IMR-90 (cell line): ENCODE measurements around the gene COL2A1.

Source experiments
- BHLHE40 ChIP-seq: fragments of 150-350 bp; IDR thresholded peaks from 2 replicates; pipeline ENCODE4 v1.6.1; 2016; ENCODE audit warnings: mild to moderate bottlenecking, low read depth, low read length
- FOS ChIP-seq: fragments of 150-350 bp; IDR thresholded peaks from 2 replicates; pipeline ENCODE4 v1.6.1; 2016; ENCODE audit warnings: low read depth, low read length
- MAFK ChIP-seq: IDR thresholded peaks from 2 replicates; pipeline ENCODE4 v1.6.1; 2012; ENCODE audit warnings: low read depth, low read length, improper control_type of control experiment
- MXI1 ChIP-seq: IDR thresholded peaks from 2 replicates; pipeline ENCODE4 v1.6.1; 2012; ENCODE audit warnings: low read depth, mild to moderate bottlenecking, low read length, moderate library complexity, borderline replicate concordance
- POLR2A ChIP-seq: IDR thresholded peaks from 2 replicates; pipeline ENCODE4 v1.6.1; 2012; ENCODE audit warnings: mild to moderate bottlenecking, low read depth, low read length
- RAD21 ChIP-seq: IDR thresholded peaks from 2 replicates; pipeline ENCODE4 v1.6.1; 2012; ENCODE audit warnings: low read length, improper control_type of control experiment
- RCOR1 ChIP-seq: IDR thresholded peaks from 2 replicates; pipeline ENCODE4 v1.6.1; 2012; ENCODE audit warnings: mild to moderate bottlenecking, low read length, improper control_type of control experiment; ENCODE audit not compliant: insufficient replicate concordance
- RFX5 ChIP-seq: IDR thresholded peaks from 2 replicates; pipeline ENCODE4 v1.8.0; 2012; ENCODE audit warnings: low read depth, mild to moderate bottlenecking, low read length, moderate library complexity
- USF2 ChIP-seq: fragments of 150-350 bp; IDR thresholded peaks from 2 replicates; pipeline ENCODE4 v1.6.1; 2017; ENCODE audit warnings: mild to moderate bottlenecking, antibody characterized with exemption, low read length, low read depth
- TF ChIP-seq, protein P1 (sequence below): conservative IDR thresholded peaks from 2 replicates; pipeline ENCODE4 v1.5.1; 2012; ENCODE audit warnings: mild to moderate bottlenecking, low read depth, low read length, improper control_type of control experiment
- TF ChIP-seq, protein P2 (sequence below): fragments of 150-350 bp; IDR thresholded peaks from 2 replicates; pipeline ENCODE4 v1.6.1; 2016; ENCODE audit warnings: low read depth, mild to moderate bottlenecking, low read length, moderate library complexity, borderline replicate concordance

DNA sequence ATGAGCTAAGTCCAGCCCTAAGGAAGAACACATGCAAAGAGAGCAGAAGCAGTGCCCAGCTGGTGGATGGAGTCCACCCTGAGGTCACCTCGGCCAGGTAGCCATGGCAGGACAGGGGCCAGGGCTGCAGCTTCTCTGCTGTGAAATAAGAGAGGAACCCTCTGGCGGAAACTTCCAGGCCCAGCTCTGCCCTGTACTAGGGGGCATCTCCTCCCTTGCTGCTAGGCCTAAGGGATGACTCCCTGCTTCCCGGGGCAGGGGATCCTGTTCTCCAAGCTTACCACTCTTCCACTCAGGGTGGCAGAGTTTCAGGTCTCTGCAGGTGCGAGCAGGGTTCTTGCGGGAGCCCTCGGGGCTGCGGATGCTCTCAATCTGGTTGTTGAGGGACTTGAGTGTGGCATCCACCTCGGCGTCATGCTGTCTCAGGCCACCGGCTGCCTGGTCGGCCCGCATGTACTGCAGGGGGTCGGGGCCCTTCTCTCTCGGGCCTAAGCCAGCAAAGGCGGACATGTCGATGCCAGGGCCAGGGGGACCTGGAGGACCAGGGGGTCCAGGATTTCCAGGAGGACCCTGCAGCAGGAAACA is 29.1 kb downstream of the COL2A1 start:
- TF ChIP-seq, protein P1, sequence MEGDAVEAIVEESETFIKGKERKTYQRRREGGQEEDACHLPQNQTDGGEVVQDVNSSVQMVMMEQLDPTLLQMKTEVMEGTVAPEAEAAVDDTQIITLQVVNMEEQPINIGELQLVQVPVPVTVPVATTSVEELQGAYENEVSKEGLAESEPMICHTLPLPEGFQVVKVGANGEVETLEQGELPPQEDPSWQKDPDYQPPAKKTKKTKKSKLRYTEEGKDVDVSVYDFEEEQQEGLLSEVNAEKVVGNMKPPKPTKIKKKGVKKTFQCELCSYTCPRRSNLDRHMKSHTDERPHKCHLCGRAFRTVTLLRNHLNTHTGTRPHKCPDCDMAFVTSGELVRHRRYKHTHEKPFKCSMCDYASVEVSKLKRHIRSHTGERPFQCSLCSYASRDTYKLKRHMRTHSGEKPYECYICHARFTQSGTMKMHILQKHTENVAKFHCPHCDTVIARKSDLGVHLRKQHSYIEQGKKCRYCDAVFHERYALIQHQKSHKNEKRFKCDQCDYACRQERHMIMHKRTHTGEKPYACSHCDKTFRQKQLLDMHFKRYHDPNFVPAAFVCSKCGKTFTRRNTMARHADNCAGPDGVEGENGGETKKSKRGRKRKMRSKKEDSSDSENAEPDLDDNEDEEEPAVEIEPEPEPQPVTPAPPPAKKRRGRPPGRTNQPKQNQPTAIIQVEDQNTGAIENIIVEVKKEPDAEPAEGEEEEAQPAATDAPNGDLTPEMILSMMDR, result no peak
- TF ChIP-seq MAFK, result no peak
- TF ChIP-seq USF2, result no peak
- no peak for TF ChIP-seq FOS
- no peak for TF ChIP-seq RCOR1
- no peak for TF ChIP-seq POLR2A
- no peak for TF ChIP-seq BHLHE40
- TF ChIP-seq RFX5, result no peak
- no peak for TF ChIP-seq MXI1
- TF ChIP-seq RAD21, result no peak
- TF ChIP-seq, protein P2, sequence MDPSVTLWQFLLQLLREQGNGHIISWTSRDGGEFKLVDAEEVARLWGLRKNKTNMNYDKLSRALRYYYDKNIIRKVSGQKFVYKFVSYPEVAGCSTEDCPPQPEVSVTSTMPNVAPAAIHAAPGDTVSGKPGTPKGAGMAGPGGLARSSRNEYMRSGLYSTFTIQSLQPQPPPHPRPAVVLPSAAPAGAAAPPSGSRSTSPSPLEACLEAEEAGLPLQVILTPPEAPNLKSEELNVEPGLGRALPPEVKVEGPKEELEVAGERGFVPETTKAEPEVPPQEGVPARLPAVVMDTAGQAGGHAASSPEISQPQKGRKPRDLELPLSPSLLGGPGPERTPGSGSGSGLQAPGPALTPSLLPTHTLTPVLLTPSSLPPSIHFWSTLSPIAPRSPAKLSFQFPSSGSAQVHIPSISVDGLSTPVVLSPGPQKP, result no peak
